Measurements from ENCODE around the gene BMPR1A.

The BMPR1A gene

DNA sequence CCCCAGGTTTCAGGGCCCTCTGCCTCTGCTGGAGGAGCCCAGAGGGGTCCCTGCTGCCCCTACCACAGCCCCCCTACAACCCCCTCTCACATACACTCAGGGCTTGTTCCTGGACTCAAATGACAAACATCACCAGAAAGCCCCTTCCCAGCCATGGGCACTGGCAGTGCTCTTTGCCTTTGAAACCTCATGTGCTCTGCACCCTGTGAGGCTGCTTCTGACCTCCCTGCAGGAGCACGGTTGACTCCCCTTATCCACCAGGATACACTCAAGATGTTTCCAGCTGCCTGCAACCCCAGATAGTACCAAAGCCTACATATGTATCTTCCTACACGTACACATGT, 208.4 kb downstream of the BMPR1A start:
- H3K4me1 ChIP-seq (ENCODE audit: control extremely low read depth in 1 of 4, control insufficient read depth in 4 of 4, insufficient read depth in 4 of 4, low read length in 3 of 4) = peaks cover 0 to 33% (median 23%) of the 10 kb centered on the region in 4 experiments
- POLR2A ChIA-PET = no interaction called here

DNA sequence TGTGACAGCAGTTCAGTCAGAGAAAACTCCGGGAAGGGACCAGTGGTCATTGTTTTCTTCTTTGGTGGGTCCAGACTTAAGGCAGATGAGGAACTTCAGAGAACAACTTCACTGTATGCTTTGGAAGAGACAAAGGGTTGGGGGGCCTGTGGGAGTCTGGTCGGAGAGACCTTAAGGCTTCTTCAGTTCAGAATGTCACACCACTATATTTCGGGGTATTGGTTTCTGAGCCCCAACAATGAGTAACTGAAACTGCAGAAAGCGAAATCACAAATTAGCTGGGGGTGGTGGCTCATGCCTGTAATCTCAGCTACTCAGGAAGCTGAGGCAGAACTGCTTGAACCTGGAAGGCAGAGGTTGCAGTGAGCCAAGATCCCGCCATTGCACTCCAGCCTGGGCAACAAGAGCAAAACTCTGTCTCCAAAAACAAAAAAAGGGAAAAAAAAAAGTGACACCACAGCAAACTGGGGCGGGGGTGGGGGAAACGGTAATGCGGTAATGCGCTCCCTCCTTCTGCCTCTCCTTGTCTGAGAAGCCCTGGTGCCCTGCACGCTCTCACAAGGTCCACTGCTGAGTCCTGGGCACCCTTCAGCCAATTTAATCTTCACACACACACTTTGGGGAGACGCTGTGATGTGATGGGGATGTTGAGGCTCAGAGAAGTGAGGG, 209.7 kb downstream of the BMPR1A start:
- CTCF ChIA-PET = interaction anchor here (0.7 to 2.4 kb wide), 8 partner anchors 8 to 264 kb away, joined by 3 to 11 read pairs (median 4); partner anchors contain the start of gene SNCG
- POLR2A ChIA-PET = interaction anchor here (0.6 kb wide), 1 partner anchor 238 kb away, joined by 3 read pairs; no protein-coding TSS in a partner anchor
- Histone ChIP-seq H3K27ac (ENCODE audit: insufficient read depth in 1 of 2, low read depth in 1 of 2, low read length in 2 of 2, poor library complexity in 1 of 2, severe bottlenecking in 2 of 2) (no peak overlapping the region), H3K4me1 (ENCODE audit: control extremely low read depth in 1 of 4, control insufficient read depth in 4 of 4, insufficient read depth in 4 of 4, low read length in 3 of 4) (peaks cover 0 to 45% (median 33%) of the 10 kb centered on the region in 4 experiments), H3K9me3 (ENCODE audit: control extremely low read depth in 1 of 5, control insufficient read depth in 4 of 5, insufficient read depth in 2 of 5, low read depth in 1 of 5, low read length in 4 of 5) (no peaks in the 10 kb centered on the region), H3K36me3 (ENCODE audit: control insufficient read depth in 4 of 4, insufficient read depth in 4 of 4, low read length in 3 of 4) (no peaks in the 10 kb centered on the region), H3K4me3 (ENCODE audit: control insufficient read depth in 1 of 7, extremely low read depth in 1 of 7, insufficient read depth in 4 of 7, low read depth in 2 of 7, low read length in 6 of 7) (peak overlapping the region in 2 of 7 experiments; percentile 6 to 41), H3K27me3 (replicated peaks in 2 of 5; ENCODE audit: control insufficient read depth in 4 of 5, insufficient read depth in 5 of 5, low read length in 4 of 5) (peaks cover 0 to 42% (median 25%) of the 10 kb centered on the region in 5 experiments)
- DNase-seq = no peak
- WGBS (ENCODE audit: insufficient coverage) = 56% methylated on average over 4 of the region's 11 CpGs

More for the DNA sequence above, 208.4 kb downstream of the BMPR1A start:
- WGBS (ENCODE audit: insufficient coverage) = 57% methylated on average over 1 of the region's 2 CpGs
- Histone ChIP-seq H3K27ac (ENCODE audit: insufficient read depth in 1 of 2, low read depth in 1 of 2, low read length in 2 of 2, poor library complexity in 1 of 2, severe bottlenecking in 2 of 2) (no peak overlapping the region), H3K27me3 (replicated peaks in 2 of 5; ENCODE audit: control insufficient read depth in 4 of 5, insufficient read depth in 5 of 5, low read length in 4 of 5) (peaks cover 0 to 34% (median 20%) of the 10 kb centered on the region in 5 experiments), H3K36me3 (ENCODE audit: control insufficient read depth in 4 of 4, insufficient read depth in 4 of 4, low read length in 3 of 4) (no peaks in the 10 kb centered on the region), H3K9me3 (ENCODE audit: control extremely low read depth in 1 of 5, control insufficient read depth in 4 of 5, insufficient read depth in 2 of 5, low read depth in 1 of 5, low read length in 4 of 5) (no peaks in the 10 kb centered on the region), H3K4me3 (ENCODE audit: control insufficient read depth in 1 of 7, extremely low read depth in 1 of 7, insufficient read depth in 4 of 7, low read depth in 2 of 7, low read length in 6 of 7) (no peak overlapping the region)
- CTCF ChIA-PET = no interaction called here
- no peak for DNase-seq

DNA sequence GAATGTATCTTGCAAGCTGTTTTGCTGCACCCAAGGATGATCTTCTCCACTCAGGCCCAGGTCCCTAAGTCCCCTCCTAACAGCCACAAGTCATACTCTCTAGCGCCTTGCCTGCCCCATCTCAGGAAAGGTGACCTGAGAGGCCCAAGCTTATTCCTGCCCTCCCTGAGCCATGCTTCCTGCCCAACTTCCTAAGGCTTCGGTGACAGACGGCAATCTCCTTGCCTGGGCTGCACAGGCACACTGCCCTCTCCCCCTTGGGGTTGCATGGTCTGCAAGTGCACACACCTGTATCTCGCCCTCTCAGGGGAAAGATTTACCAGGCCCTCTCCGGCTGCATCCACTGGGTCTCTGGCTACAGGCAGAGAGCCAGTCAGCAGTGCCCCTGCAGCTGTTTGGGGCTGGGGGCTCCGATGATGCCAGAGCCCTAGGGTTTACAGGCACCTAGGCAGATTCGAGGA, 211.1 kb downstream of the BMPR1A start:
- Histone ChIP-seq H3K4me3 (ENCODE audit: control insufficient read depth in 1 of 7, extremely low read depth in 1 of 7, insufficient read depth in 4 of 7, low read depth in 2 of 7, low read length in 6 of 7) (no peak overlapping the region), H3K9me3 (ENCODE audit: control extremely low read depth in 1 of 5, control insufficient read depth in 4 of 5, insufficient read depth in 2 of 5, low read depth in 1 of 5, low read length in 4 of 5) (no peaks in the 10 kb centered on the region), H3K27ac (ENCODE audit: insufficient read depth in 1 of 2, low read depth in 1 of 2, low read length in 2 of 2, poor library complexity in 1 of 2, severe bottlenecking in 2 of 2) (no peak overlapping the region), H3K27me3 (replicated peaks in 2 of 5; ENCODE audit: control insufficient read depth in 4 of 5, insufficient read depth in 5 of 5, low read length in 4 of 5) (peaks cover 0 to 45% (median 25%) of the 10 kb centered on the region in 5 experiments), H3K4me1 (ENCODE audit: control extremely low read depth in 1 of 4, control insufficient read depth in 4 of 4, insufficient read depth in 4 of 4, low read length in 3 of 4) (peaks cover 0 to 52% (median 39%) of the 10 kb centered on the region in 4 experiments), H3K36me3 (ENCODE audit: control insufficient read depth in 4 of 4, insufficient read depth in 4 of 4, low read length in 3 of 4) (no peaks in the 10 kb centered on the region)
- WGBS (ENCODE audit: insufficient coverage) = 75% methylated on average over 7 of the region's 7 CpGs
- ChIA-PET POLR2A (no interaction called here), CTCF (interaction anchor here (0.6 to 2.4 kb wide), 5 partner anchors 21 to 474 kb away, joined by 3 to 11 read pairs (median 4); no protein-coding TSS in a partner anchor)
- no peak for DNase-seq

DNA sequence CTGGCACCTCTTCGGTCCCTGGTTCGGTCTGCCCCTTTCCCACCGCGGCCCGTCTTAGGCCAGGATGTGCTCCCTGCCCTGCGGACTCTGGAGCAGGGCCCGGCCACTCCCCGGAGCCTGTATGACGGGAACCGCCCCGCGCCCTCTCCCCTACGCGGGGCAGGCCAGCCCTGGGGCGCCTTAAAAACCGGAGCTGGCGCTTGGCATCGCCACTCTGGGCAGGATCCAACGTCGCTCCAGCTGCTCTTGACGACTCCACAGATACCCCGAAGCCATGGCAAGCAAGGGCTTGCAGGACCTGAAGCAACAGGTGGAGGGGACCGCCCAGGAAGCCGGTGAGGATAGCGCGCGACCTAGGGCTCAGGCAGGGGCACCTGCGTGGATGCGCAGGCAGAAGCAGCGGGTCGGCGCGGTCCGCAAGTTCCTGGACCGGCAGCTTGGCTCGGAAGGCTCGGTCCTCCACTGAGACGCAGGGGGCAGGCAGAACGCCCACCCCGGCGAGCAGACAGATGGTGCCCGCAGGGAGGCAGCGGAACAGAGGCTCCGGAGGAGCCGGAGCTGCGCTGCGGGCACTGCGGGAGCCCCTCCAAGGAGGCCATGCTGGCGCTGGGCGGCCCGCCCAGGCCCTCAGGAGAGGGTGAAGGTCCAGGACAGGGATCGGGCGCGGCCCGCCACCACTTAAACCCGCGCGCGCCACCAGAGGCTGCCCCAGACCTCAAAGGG, 212.0 kb downstream of the BMPR1A start, which contains the start of gene ADIRF:
ADIRF (plus strand) TSS at position 212 of the 723 bp plus-strand sequence; CDS start at position 275, 63 bp downstream.
- 9% methylated on average over 57 of the region's 59 CpGs for WGBS (ENCODE audit: insufficient coverage)

DNA sequence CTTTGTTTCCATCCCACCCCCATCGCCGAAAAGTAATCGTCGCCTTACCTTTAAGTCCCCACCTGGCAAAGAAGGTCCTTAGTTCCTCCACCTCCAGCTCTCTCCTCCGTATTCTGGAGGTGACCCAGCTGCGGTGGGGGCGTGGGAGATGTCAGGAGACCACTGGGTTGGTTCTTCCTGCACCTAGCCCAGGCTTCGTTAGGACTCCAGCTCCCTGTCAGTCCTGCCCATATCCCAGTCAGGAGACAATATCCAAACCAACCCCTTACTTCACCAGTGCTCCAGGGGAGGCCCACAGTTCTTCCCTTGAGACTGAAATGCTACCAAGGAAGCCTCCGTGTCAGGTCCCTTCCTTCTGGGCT, 212.6 kb downstream of the BMPR1A start:
- H3K36me3 ChIP-seq (ENCODE audit: control insufficient read depth in 4 of 4, insufficient read depth in 4 of 4, low read length in 3 of 4) = no peaks in the 10 kb centered on the region
- H3K9me3 ChIP-seq (ENCODE audit: control extremely low read depth in 1 of 5, control insufficient read depth in 4 of 5, insufficient read depth in 2 of 5, low read depth in 1 of 5, low read length in 4 of 5) = no peaks in the 10 kb centered on the region
- peak overlapping the region in 3 of 7 experiments; percentile 43 to 63 (median 63) for H3K4me3 ChIP-seq (ENCODE audit: control insufficient read depth in 1 of 7, extremely low read depth in 1 of 7, insufficient read depth in 4 of 7, low read depth in 2 of 7, low read length in 6 of 7)
- ChIA-PET CTCF (interaction anchor here (0.8 to 2.1 kb wide), 6 partner anchors 8 to 31 kb away, joined by 3 to 9 read pairs (median 6); partner anchors contain the start of gene MMRN2), POLR2A (no interaction called here)
- H3K4me1 ChIP-seq (ENCODE audit: control extremely low read depth in 1 of 4, control insufficient read depth in 4 of 4, insufficient read depth in 4 of 4, low read length in 3 of 4) = peaks cover 0 to 50% (median 36%) of the 10 kb centered on the region in 4 experiments
- DNase-seq = no peak
- WGBS (ENCODE audit: insufficient coverage) = 66% methylated on average over 8 of the region's 9 CpGs
- H3K27me3 ChIP-seq (replicated peaks in 2 of 5; ENCODE audit: control insufficient read depth in 4 of 5, insufficient read depth in 5 of 5, low read length in 4 of 5) = peaks cover 0 to 45% (median 25%) of the 10 kb centered on the region in 5 experiments
- no peak overlapping the region for H3K27ac ChIP-seq (ENCODE audit: insufficient read depth in 1 of 2, low read depth in 1 of 2, low read length in 2 of 2, poor library complexity in 1 of 2, severe bottlenecking in 2 of 2)

More for the DNA sequence above, 212.0 kb downstream of the BMPR1A start, which contains the start of gene ADIRF:
- Histone ChIP-seq H3K27ac (ENCODE audit: insufficient read depth in 1 of 2, low read depth in 1 of 2, low read length in 2 of 2, poor library complexity in 1 of 2, severe bottlenecking in 2 of 2) (no peak within 1 kb of the TSS), H3K9me3 (ENCODE audit: control extremely low read depth in 1 of 5, control insufficient read depth in 4 of 5, insufficient read depth in 2 of 5, low read depth in 1 of 5, low read length in 4 of 5) (no peaks in the 10 kb centered on the region), H3K27me3 (replicated peaks in 2 of 5; ENCODE audit: control insufficient read depth in 4 of 5, insufficient read depth in 5 of 5, low read length in 4 of 5) (peaks cover 0 to 45% (median 25%) of the 10 kb centered on the region in 5 experiments), H3K4me3 (ENCODE audit: control insufficient read depth in 1 of 7, extremely low read depth in 1 of 7, insufficient read depth in 4 of 7, low read depth in 2 of 7, low read length in 6 of 7) (peak within 1 kb of the TSS in 4 of 7 experiments; percentile 35 to 63 (median 53)), H3K4me1 (ENCODE audit: control extremely low read depth in 1 of 4, control insufficient read depth in 4 of 4, insufficient read depth in 4 of 4, low read length in 3 of 4) (peaks cover 0 to 50% (median 36%) of the 10 kb centered on the region in 4 experiments), H3K36me3 (ENCODE audit: control insufficient read depth in 4 of 4, insufficient read depth in 4 of 4, low read length in 3 of 4) (no peaks in the 10 kb centered on the region)
- DNase-seq = peak in 2 of 3 donors; percentile 23 to 47
- CTCF ChIA-PET = interaction anchor here (0.6 to 2.4 kb wide), 7 partner anchors 20 to 77 kb away, joined by 3 to 11 read pairs (median 4); no protein-coding TSS in a partner anchor
- POLR2A ChIA-PET = no interaction called here

DNA sequence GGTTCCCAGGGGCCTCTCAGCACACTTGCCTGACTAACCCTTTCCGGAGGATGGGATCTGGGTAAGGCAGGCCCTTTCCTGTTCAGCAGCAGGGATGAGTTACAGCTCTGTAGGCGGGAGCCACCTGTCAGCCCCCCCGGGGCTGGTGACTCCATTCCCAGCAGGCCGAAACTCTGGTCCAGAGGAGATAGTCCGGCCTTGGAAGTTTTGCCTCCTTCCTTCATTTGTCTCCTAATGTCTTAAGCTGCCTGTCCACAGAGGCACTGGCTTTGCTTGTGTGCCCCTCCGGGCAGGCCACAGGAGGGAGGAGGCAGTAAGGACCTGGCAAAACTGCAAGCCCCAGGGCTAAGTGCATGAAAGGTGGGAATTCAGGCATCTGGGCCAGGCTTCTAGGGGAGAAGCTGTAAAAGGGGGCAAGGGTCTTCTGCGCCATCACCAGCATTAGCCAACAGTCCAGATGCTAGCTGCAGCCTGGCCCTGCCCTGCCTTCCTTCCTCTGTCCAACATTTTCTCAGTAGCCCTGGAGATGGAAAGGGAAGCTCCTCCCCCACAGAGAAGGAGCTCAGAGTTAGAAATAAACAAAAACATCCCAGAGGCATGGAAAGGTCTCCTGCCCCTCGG, 213.1 kb downstream of the BMPR1A start:
- POLR2A ChIA-PET = no interaction called here
- peaks cover 0 to 50% (median 36%) of the 10 kb centered on the region in 4 experiments for H3K4me1 ChIP-seq (ENCODE audit: control extremely low read depth in 1 of 4, control insufficient read depth in 4 of 4, insufficient read depth in 4 of 4, low read length in 3 of 4)

More for the DNA sequence above, 213.1 kb downstream of the BMPR1A start:
- Histone ChIP-seq H3K27me3 (replicated peaks in 2 of 5; ENCODE audit: control insufficient read depth in 4 of 5, insufficient read depth in 5 of 5, low read length in 4 of 5) (peaks cover 0 to 45% (median 25%) of the 10 kb centered on the region in 5 experiments), H3K4me3 (ENCODE audit: control insufficient read depth in 1 of 7, extremely low read depth in 1 of 7, insufficient read depth in 4 of 7, low read depth in 2 of 7, low read length in 6 of 7) (no peak overlapping the region), H3K9me3 (ENCODE audit: control extremely low read depth in 1 of 5, control insufficient read depth in 4 of 5, insufficient read depth in 2 of 5, low read depth in 1 of 5, low read length in 4 of 5) (no peaks in the 10 kb centered on the region), H3K27ac (ENCODE audit: insufficient read depth in 1 of 2, low read depth in 1 of 2, low read length in 2 of 2, poor library complexity in 1 of 2, severe bottlenecking in 2 of 2) (no peak overlapping the region), H3K36me3 (ENCODE audit: control insufficient read depth in 4 of 4, insufficient read depth in 4 of 4, low read length in 3 of 4) (no peaks in the 10 kb centered on the region)
- no peak for DNase-seq
- CTCF ChIA-PET = interaction anchor here (1.2 to 2.1 kb wide), 5 partner anchors 9 to 32 kb away, joined by 3 to 9 read pairs (median 7); partner anchors contain the start of gene MMRN2
- 86% methylated on average over 6 of the region's 8 CpGs for WGBS (ENCODE audit: insufficient coverage)

All from common myeloid progenitor, CD34-positive (primary cell).